CD4-positive, alpha-beta memory T cell (primary cell): ENCODE data around the gene FOXA3. TPM values are rescaled to one million over a fixed set of nuclear protein-coding genes. Genes with fewer than 3 reads are reported as not detected.

ENCODE experiments used
- CTCF ChIA-PET: fragments of 350-600 bp; sonication (Branson Sonifier 250); formaldehyde crosslinking; loops from one replicate; lab custom pipeline; 2021; ENCODE audit warnings: inconsistent platforms; ENCODE audit not compliant: partially characterized antibody; lab: Charles Lee
- POLR2A ChIA-PET: fragments of 350-600 bp; sonication (Branson Sonifier 250); formaldehyde crosslinking; loops from one replicate; lab custom pipeline; 2021; ENCODE audit not compliant: partially characterized antibody; lab: Charles Lee
- DNase-seq, 5 donors: peaks; one replicate each; pipeline versions ENCODE4 v3.0.0 to v3.0.0-alpha.2; 2020 to 2022; ENCODE audit warnings: mixed read lengths in 1 of 5
- H3K27ac ChIP-seq: one replicate; pipeline ENCODE4 v1.7.0; 2013; ENCODE audit warnings: low read depth, low read length
- H3K27me3 ChIP-seq: 2 replicates; pipeline ENCODE4 v1.7.0; 2013; ENCODE audit warnings: mild to moderate bottlenecking, low read length, moderate library complexity; ENCODE audit not compliant: insufficient read depth
- H3K36me3 ChIP-seq: 2 replicates; pipeline ENCODE4 v1.7.0; 2013; ENCODE audit warnings: mild to moderate bottlenecking, low read length, moderate library complexity; ENCODE audit not compliant: insufficient read depth
- H3K4me1 ChIP-seq: 2 replicates; pipeline ENCODE4 v1.7.0; 2013; ENCODE audit warnings: mild to moderate bottlenecking, low read length, moderate library complexity; ENCODE audit not compliant: insufficient read depth
- H3K4me3 ChIP-seq, 2 donors: one replicate each; pipeline ENCODE4 v1.7.0; 2013; ENCODE audit warnings: low read length in 2 of 2, mild to moderate bottlenecking in 1 of 2
- H3K9me3 ChIP-seq, 2 donors: one replicate each; pipeline ENCODE4 v1.7.0; 2013; ENCODE audit warnings: low read length in 2 of 2, control low read depth in 1 of 2; ENCODE audit not compliant: control insufficient read depth in 1 of 2
- H3K27ac Mint-ChIP-seq, 7 donors: one replicate each; pipeline ENCODE4 v1.8.0; 2020 to 2021; ENCODE audit warnings: mixed read lengths in 7 of 7, mild to moderate bottlenecking in 6 of 7, inconsistent platforms in 3 of 7, moderate library complexity in 3 of 7
- H3K27me3 Mint-ChIP-seq, 2 donors: one replicate each; pipeline ENCODE4 v1.8.0; 2020 to 2021; ENCODE audit warnings: mixed read lengths in 2 of 2
- H3K36me3 Mint-ChIP-seq, 2 donors: one replicate each; pipeline ENCODE4 v1.8.0; 2020 to 2021; ENCODE audit warnings: mixed read lengths in 2 of 2, inconsistent platforms in 1 of 2, mild to moderate bottlenecking in 1 of 2
- H3K4me1 Mint-ChIP-seq, 4 donors: one replicate each; pipeline ENCODE4 v1.8.0; 2020 to 2021; ENCODE audit warnings: mixed read lengths in 4 of 4, mild to moderate bottlenecking in 1 of 4
- H3K4me3 Mint-ChIP-seq, 8 donors: one replicate each; pipeline ENCODE4 v1.8.0; 2020 to 2021; ENCODE audit warnings: mixed read lengths in 8 of 8, mild to moderate bottlenecking in 7 of 8, moderate library complexity in 6 of 8, inconsistent platforms in 3 of 8
- H3K9me3 Mint-ChIP-seq, 8 donors: one replicate each; pipeline ENCODE4 v1.8.0; 2020 to 2021; ENCODE audit warnings: mixed read lengths in 8 of 8, mild to moderate bottlenecking in 5 of 8, inconsistent platforms in 3 of 8, moderate library complexity in 1 of 8
- intact Hi-C: fragments of 100-400 bp; cut with micrococcal nuclease; formaldehyde crosslinking; loops from one replicate; pipeline ENCODE4 v1.15.1; 2023
- polyA plus RNA-seq, 2 donors: library from polyadenylated mRNA; unstranded; fragments of 300-500 nt; fragmentation: Illumina TruSeq; gene quantifications; one replicate each; pipeline ENCODE4 v1.2.3, GENCODE V29; 2021
- total RNA-seq, 2 experiments: library from RNA; stranded (reverse); gene quantifications; one replicate each; pipeline ENCODE4 v1.2.3, GENCODE V29; 2021

Gene FOXA3
- total and polyA plus RNA-seq, 4 experiments from 2014 or later: not detected

DNA sequence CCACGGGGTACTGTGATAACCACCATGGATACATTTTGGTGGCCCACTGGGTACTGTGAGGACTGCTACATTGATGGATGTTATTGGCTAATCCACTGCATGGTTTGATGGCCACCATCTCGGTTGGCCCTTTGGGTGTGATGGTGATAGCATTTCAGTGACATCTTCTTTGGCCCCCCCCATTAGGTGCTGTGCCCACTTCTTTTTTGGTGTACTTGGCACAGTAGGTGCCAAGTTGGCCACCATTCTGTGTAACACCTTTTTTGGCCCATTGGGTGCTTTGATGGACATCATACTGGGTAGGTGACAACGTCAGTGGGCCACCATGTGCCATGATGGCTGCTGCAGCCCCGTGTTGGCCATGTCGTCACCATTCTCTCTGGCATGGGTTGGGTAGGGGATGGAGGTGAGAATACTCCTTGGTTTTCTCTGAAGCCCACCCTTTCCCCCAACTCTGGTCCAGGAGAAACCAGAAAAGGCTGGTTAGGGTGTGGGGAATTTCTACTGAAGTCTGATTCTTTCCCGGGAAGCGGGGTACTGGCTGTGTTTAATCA, 9.2 kb downstream of the FOXA3 start:
- Histone ChIP-seq H3K4me3 (no peak overlapping the region), H3K9me3 (no peaks in the 10 kb centered on the region), H3K27me3 (no peaks in the 10 kb centered on the region), H3K36me3 (no peaks in the 10 kb centered on the region), H3K27ac (no peak overlapping the region), H3K4me1 (peaks cover 17% of the 10 kb centered on the region)
- no peak for DNase-seq
- peaks cover 11 to 17% (median 14%) of the 10 kb centered on the region in 4 donors for H3K4me1 Mint-ChIP-seq
- no peak overlapping the region for H3K27ac Mint-ChIP-seq
- intact Hi-C loops: no loop called here
- ChIA-PET CTCF (no interaction called here), POLR2A (interaction anchor here (1.0 kb wide), 1 partner anchor 9 kb away, joined by 3 read pairs; the partner anchor contains the start of gene FOXA3)
- H3K4me3 Mint-ChIP-seq: no peak overlapping the region
- no peaks in the 10 kb centered on the region for H3K9me3 Mint-ChIP-seq
- H3K36me3 Mint-ChIP-seq: no peaks in the 10 kb centered on the region
- H3K27me3 Mint-ChIP-seq: peaks cover 3 to 6% of the 10 kb centered on the region in 2 donors

DNA sequence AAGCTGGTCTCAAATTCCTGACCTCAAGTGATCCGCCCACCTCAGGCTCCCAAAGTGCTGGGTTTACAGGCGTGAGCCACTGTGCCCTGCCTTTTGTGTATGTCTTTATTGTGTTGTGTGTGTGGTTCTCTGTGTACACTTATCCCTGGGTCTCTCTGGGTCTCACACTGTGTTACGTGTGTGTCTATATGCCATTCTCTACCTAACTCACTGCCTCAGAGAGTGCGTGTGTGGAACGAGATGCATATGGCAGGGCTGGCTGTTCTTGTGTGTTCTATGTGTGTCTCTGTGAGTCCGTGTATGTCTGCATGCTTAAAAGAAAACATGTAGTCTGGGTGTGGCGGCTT, 10.5 kb downstream of the FOXA3 start:
- Mint-ChIP-seq H3K9me3 (no peaks in the 10 kb centered on the region), H3K4me3 (no peak overlapping the region), H3K27ac (no peak overlapping the region), H3K4me1 (peaks cover 11 to 23% (median 15%) of the 10 kb centered on the region in 4 donors), H3K36me3 (no peaks in the 10 kb centered on the region), H3K27me3 (peaks cover 6% of the 10 kb centered on the region in 2 donors)
- no peak overlapping the region for H3K27ac ChIP-seq
- CTCF ChIA-PET: no interaction called here
- no peaks in the 10 kb centered on the region for H3K27me3 ChIP-seq
- H3K36me3 ChIP-seq: no peaks in the 10 kb centered on the region
- POLR2A ChIA-PET: interaction anchor here (1.0 kb wide), 1 partner anchor 10 kb away, joined by 3 read pairs; the partner anchor contains the start of gene FOXA3
- H3K4me3 ChIP-seq: no peak overlapping the region
- H3K4me1 ChIP-seq: peaks cover 17% of the 10 kb centered on the region
- intact Hi-C loops: no loop called here
- DNase-seq: no peak
- H3K9me3 ChIP-seq: no peaks in the 10 kb centered on the region

DNA sequence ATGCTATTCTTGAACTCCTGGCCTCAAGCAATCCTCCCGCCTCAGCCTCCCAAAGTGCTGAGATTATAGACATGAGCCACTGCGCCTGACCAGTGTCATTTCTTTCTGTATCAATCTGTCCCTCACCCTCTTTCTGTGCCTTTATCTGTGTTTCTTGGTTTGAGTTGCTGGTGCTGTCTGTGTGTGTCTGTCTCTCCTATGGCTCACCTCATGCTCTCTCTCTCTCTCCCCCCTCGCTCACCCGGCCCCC, 12.0 kb downstream of the FOXA3 start:
- peak overlapping the region in 5 of 8 donors; percentile 13 to 75 (median 33) for H3K4me3 Mint-ChIP-seq
- POLR2A ChIA-PET: no interaction called here
- H3K36me3 Mint-ChIP-seq: no peaks in the 10 kb centered on the region
- H3K4me1 Mint-ChIP-seq: peaks cover 11 to 25% (median 15%) of the 10 kb centered on the region in 4 donors
- peaks cover 6% of the 10 kb centered on the region in 2 donors for H3K27me3 Mint-ChIP-seq
- no peaks in the 10 kb centered on the region for H3K9me3 Mint-ChIP-seq
- intact Hi-C loops: no loop called here
- Histone ChIP-seq H3K36me3 (no peaks in the 10 kb centered on the region), H3K4me1 (peaks cover 17% of the 10 kb centered on the region), H3K4me3 (no peak overlapping the region), H3K27ac (no peak overlapping the region), H3K9me3 (no peaks in the 10 kb centered on the region), H3K27me3 (no peaks in the 10 kb centered on the region)
- peak overlapping the region in 6 of 7 donors; percentile 4 to 75 (median 36) for H3K27ac Mint-ChIP-seq
- DNase-seq: peak in 1 of 5 donors; percentile 49
- CTCF ChIA-PET: no interaction called here

DNA sequence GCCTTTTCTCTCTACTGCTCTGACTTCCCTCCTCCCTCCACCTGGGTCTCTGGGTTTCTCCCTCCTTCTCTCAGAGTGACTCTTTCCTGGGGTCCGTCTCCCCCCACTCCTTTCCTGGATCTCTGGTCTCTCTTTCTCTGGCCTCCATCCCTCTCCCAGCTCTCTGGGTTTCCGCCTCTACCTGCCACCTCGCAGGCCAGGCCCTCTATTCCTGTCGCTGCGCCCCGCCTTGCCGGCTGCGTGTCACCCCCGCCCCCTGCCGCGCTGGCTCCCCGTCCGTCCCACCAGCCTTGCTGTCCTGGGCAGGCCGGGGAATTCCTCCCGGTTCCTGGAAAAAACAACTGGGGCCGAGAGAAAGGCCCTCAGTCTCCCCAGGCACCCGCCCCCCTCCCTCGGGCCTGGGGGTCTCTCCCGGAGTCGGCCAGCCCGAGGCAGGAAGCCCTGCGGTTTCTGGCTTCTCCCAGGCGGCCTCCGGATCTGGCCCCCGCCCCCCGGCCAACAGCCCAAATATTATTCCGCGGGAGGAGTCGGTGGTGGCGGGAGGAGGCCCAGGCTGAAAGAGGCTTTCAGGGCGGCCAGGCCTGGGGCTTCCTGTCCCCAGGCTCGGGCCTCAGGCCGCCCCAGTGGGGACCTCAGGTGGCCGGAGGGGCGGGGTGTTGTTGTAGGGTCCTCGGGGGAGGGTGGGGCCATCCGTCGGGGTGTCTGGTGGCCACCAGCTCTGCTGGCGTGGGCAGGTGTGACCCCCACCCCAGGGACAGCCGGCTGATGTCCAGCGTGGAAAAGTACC, 12.5 kb downstream of the FOXA3 start:
- Histone ChIP-seq H3K27ac (peak overlapping the region; percentile 2), H3K4me3 (no peak overlapping the region), H3K27me3 (no peaks in the 10 kb centered on the region), H3K4me1 (peaks cover 17% of the 10 kb centered on the region), H3K9me3 (no peaks in the 10 kb centered on the region), H3K36me3 (no peaks in the 10 kb centered on the region)
- Mint-ChIP-seq H3K4me1 (peaks cover 11 to 30% (median 17%) of the 10 kb centered on the region in 4 donors), H3K27ac (peak overlapping the region in 6 of 7 donors; percentile 30 to 85 (median 42)), H3K36me3 (no peaks in the 10 kb centered on the region), H3K4me3 (peak overlapping the region in 5 of 8 donors; percentile 13 to 75 (median 33)), H3K27me3 (peaks cover 6 to 8% of the 10 kb centered on the region in 2 donors), H3K9me3 (no peaks in the 10 kb centered on the region)
- POLR2A ChIA-PET: interaction anchor here (1.0 kb wide), 1 partner anchor 9 kb away, joined by 3 read pairs; the partner anchor contains the start of gene IRF2BP1
- CTCF ChIA-PET: no interaction called here
- intact Hi-C loops: no loop called here
- DNase-seq: peak in 1 of 5 donors; percentile 18

DNA sequence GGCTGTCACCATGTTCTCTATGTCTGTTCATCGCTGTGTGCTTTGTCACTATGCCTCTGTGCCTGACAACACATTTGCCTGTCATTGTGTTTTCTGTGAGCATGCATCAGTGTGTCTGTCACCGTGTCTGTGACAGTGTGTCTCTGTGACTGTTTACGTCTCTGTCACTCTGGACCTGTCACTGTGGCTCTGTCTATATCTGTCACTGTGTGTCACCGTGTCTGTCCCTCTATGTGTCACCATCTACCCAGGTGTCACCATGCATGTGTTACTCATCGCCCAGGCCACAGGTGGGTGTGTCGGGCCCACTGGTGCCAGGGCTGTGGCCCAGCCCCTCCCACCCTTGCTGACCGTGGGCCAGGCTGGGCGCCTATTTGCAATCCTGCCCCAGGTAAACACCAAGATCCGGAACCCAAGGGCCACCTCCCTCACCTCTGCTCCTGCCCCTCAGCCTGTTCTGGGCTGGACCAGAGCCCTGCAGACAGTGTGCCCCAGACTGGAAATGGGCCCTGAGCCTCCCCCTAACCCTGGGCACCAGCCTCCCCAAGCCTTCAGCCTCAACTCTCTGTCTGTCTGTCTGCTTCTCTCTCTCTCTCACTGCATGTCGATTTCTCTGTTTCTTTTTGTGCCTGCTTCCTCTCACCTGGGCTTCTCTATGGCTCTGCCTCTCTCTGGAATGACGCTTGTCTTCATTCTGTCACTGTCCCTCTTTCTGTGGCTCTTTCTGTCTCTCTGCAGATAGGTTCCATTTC, 14.1 kb downstream of the FOXA3 start:
- peaks cover under 1% of the 10 kb centered on the region in 2 donors for H3K36me3 Mint-ChIP-seq
- Histone ChIP-seq H3K4me1 (peaks cover 30% of the 10 kb centered on the region), H3K27ac (no peak overlapping the region), H3K27me3 (no peaks in the 10 kb centered on the region), H3K4me3 (no peak overlapping the region), H3K36me3 (no peaks in the 10 kb centered on the region), H3K9me3 (no peaks in the 10 kb centered on the region)
- DNase-seq: no peak
- H3K4me1 Mint-ChIP-seq: peaks cover 14 to 36% (median 23%) of the 10 kb centered on the region in 4 donors
- H3K27ac Mint-ChIP-seq: peak overlapping the region in 2 of 7 donors; percentile 77 to 80
- POLR2A ChIA-PET: no interaction called here
- peaks cover 6 to 9% of the 10 kb centered on the region in 2 donors for H3K27me3 Mint-ChIP-seq
- CTCF ChIA-PET: no interaction called here
- intact Hi-C loops: no loop called here
- H3K9me3 Mint-ChIP-seq: no peaks in the 10 kb centered on the region
- peak overlapping the region in 4 of 8 donors; percentile 5 to 61 (median 54) for H3K4me3 Mint-ChIP-seq

DNA sequence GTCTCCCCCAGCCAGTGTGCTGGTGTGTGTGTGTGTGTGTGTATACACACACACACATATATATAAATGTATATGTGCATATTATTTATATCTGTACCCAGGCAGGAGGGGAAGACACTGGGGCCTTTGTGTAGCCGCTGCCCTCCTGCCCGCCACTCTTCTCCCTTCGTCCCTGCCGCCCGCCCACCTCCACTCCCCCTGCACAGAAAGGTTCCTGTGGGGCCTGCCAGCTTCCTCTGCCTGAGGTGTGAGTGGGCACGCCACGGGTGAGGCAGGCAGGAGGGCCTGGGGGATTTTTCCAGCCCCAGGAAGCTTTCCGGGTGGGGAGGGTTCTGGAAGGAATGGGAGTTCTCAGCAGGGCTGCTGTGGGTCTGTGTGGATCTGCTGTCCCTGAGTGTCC, 14.9 kb downstream of the FOXA3 start:
- DNase-seq: no peak
- ChIA-PET POLR2A (no interaction called here), CTCF (interaction anchor here (1.2 kb wide), 1 partner anchor 80 kb away, joined by 3 read pairs; no protein-coding TSS in a partner anchor)
- peaks cover 6 to 9% of the 10 kb centered on the region in 2 donors for H3K27me3 Mint-ChIP-seq
- intact Hi-C loops: no loop called here
- H3K27ac Mint-ChIP-seq: peak overlapping the region in 1 of 7 donors; percentile 36
- peaks cover 20 to 42% (median 29%) of the 10 kb centered on the region in 4 donors for H3K4me1 Mint-ChIP-seq
- Histone ChIP-seq H3K36me3 (no peaks in the 10 kb centered on the region), H3K27ac (no peak overlapping the region), H3K27me3 (no peaks in the 10 kb centered on the region), H3K4me1 (peaks cover 37% of the 10 kb centered on the region), H3K9me3 (no peaks in the 10 kb centered on the region), H3K4me3 (no peak overlapping the region)
- no peaks in the 10 kb centered on the region for H3K9me3 Mint-ChIP-seq
- peak overlapping the region in 1 of 8 donors; percentile 61 for H3K4me3 Mint-ChIP-seq
- peaks cover 3 to 4% of the 10 kb centered on the region in 2 donors for H3K36me3 Mint-ChIP-seq

DNA sequence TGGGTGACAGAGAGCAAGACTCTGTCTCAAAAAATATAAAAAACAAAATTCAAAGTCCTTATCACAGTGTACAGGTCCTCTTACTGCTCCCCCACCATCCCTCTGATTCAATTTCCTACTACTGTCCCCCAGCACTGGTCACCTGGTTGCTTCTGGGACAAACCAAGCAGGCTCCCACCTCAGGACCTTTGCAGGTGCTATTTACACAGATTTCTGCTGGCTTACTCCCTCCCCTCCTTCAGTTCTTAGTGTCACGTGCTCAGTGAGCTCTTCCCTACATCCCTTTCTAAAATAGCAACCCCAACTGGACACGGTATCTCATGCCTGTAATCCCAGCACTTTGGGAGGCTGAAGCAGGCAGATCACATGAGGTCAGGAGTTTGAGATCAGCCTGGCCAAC, 15.8 kb downstream of the FOXA3 start:
- H3K4me3 ChIP-seq: no peak overlapping the region
- H3K27me3 ChIP-seq: no peaks in the 10 kb centered on the region
- H3K27ac ChIP-seq: no peak overlapping the region
- ChIA-PET CTCF (interaction anchor here (1.2 to 1.5 kb wide), 3 partner anchors 14 to 111 kb away, joined by 3 to 4 read pairs (median 3); partner anchors contain the start of gene SIX5), POLR2A (no interaction called here)
- intact Hi-C loops: no loop called here
- H3K4me3 Mint-ChIP-seq: no peak overlapping the region
- H3K9me3 ChIP-seq: no peaks in the 10 kb centered on the region
- peaks cover 3 to 4% of the 10 kb centered on the region in 2 donors for H3K36me3 Mint-ChIP-seq
- H3K27me3 Mint-ChIP-seq: peaks cover 6 to 9% of the 10 kb centered on the region in 2 donors
- peaks cover 46% of the 10 kb centered on the region for H3K4me1 ChIP-seq
- DNase-seq: no peak
- H3K36me3 ChIP-seq: no peaks in the 10 kb centered on the region
- H3K27ac Mint-ChIP-seq: no peak overlapping the region
- no peaks in the 10 kb centered on the region for H3K9me3 Mint-ChIP-seq
- H3K4me1 Mint-ChIP-seq: peaks cover 20 to 42% (median 31%) of the 10 kb centered on the region in 4 donors
